ENCODE data around the gene ASMTL. TPM values are rescaled to one million over a fixed set of nuclear protein-coding genes. Genes with fewer than 3 reads are reported as not detected.

Gene ASMTL
- total and polyA plus RNA-seq, 2 of the 13 experiments (the other 11 are each of a cell fraction or from before 2014, with no cell fraction given), result 5.6 to 16.3 TPM

DNA sequence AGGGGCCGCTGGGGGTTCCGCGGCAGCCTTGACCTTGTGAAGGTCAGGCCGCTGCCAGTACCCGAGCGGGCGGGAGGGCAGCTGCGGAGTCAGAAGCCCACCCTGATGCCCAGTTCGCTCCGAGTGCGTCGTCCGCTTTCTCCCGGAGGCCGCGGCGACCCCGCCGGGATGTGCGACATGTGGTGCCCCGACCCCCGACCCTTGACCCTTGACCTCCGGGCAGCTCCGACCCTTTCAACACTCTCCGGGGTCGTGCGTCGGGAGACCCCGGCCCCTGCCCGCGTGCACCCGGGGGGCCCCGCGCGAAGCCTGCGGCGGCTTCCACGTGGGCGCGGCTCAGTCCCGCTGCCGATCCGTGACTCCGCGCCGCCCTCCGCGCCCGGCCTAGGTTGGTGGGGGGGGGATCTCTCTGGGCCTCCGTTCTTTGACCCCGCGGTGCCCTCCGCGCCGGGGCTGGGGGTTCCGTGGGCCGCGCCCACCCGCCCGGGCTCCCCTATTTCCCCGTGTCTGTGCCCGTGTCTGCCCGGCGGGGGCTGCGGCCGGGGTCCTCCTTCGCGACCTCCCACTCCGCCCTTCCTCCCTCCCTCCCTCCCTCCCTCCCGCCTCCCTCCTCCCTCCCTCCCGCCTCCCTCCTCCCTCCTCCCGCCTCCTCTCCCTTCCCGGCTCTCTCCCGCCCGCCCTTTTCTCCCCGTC lies 60.2 kb downstream of the ASMTL start (continued):
- TF ChIP-seq, protein P1, sequence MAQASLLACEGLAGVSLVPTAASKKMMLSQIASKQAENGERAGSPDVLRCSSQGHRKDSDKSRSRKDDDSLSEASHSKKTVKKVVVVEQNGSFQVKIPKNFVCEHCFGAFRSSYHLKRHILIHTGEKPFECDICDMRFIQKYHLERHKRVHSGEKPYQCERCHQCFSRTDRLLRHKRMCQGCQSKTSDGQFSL (CRISPR knock-in tag; IDR thresholded peaks at IDR 0.05), result peak; percentile 90
- TF ChIP-seq PHF8 (CRISPR knock-in tag; IDR thresholded peaks at IDR 0.05) (peak; percentile 66), ZNF337 (CRISPR knock-in tag; IDR thresholded peaks at IDR 0.05; ENCODE audit: borderline replicate concordance, low read depth) (no peak), ZNF709 (CRISPR knock-in tag; IDR thresholded peaks at IDR 0.05) (peak; percentile 57; the same call in 1 of the 2 replicates), HMG20B (CRISPR knock-in tag; conservative IDR thresholded peaks at IDR 0.05) (no peak), SALL2 (CRISPR knock-in tag; IDR thresholded peaks at IDR 0.05) (0 out of 2 replicates have a peak, but pooled peaks have one; percentile 46), RBM22 (optimal IDR thresholded peaks at IDR 0.05; ENCODE audit: low read length) (peak; percentile 66), ZBTB10 (CRISPR knock-in tag; IDR thresholded peaks at IDR 0.05; ENCODE audit: borderline replicate concordance) (peak; percentile 46; the same call in 1 of the 2 replicates), ZNF746 (CRISPR knock-in tag; IDR thresholded peaks at IDR 0.05) (peak; percentile 99), CBFB (CRISPR knock-in tag; IDR thresholded peaks at IDR 0.05) (peak; percentile 27; the same call in 1 of the 2 replicates), ZNF607 (CRISPR knock-in tag; IDR thresholded peaks at IDR 0.05; ENCODE audit: borderline replicate concordance) (peak; percentile 56; the same call in 1 of the 2 replicates), DBP (CRISPR knock-in tag; IDR thresholded peaks at IDR 0.05; ENCODE audit: not compliant biosample characterization) (peak; percentile 45), ZNF761 (CRISPR knock-in tag; conservative IDR thresholded peaks at IDR 0.05) (no peak; the same call in 1 of the 2 replicates), HNF4A (CRISPR knock-in tag; IDR thresholded peaks at IDR 0.05) (peak; percentile 55), NKX3-1 (CRISPR knock-in tag; IDR thresholded peaks at IDR 0.05) (no peak; the same call in 1 of the 2 replicates), PLRG1 (conservative IDR thresholded peaks at IDR 0.05) (no peak), MTF1 (CRISPR knock-in tag; IDR thresholded peaks at IDR 0.05) (peak; percentile 52; the same call in 1 of the 2 replicates), KDM2A (CRISPR knock-in tag; IDR thresholded peaks at IDR 0.05; ENCODE audit: borderline replicate concordance, low read depth) (peak; percentile 79; the same call in 1 of the 2 replicates), SMYD3 (CRISPR knock-in tag; IDR thresholded peaks at IDR 0.05) (no peak), ZNF598 (CRISPR knock-in tag; IDR thresholded peaks at IDR 0.05; ENCODE audit: borderline replicate concordance) (peak; percentile 65; the same call in 1 of the 2 replicates), ZBTB4 (CRISPR knock-in tag; IDR thresholded peaks at IDR 0.05; ENCODE audit: borderline replicate concordance) (no peak; the same call in 1 of the 2 replicates)
